ENCODE measurements around the gene PCDH1. TPM values are rescaled to one million over a fixed set of nuclear protein-coding genes. Genes with fewer than 3 reads are reported as not detected.
"Not testable (repeated sequence)": the region's sequence is repeated elsewhere in the genome, so short reads cannot be mapped to it uniquely, and the experiment has no call there.

The PCDH1 gene
- polyA plus RNA-seq, 3 donors, result 23.9 to 30.4 (median 24.8) TPM

- no peak for DNase-seq
Observed at GRCh38 chr5:141906517-141906916, 28.3 kb upstream of the PCDH1 start.

- no peak for DNase-seq
Observed at GRCh38 chr5:141904551-141904950, 26.3 kb upstream of the PCDH1 start.

GRCh38 chr5:141903261-141903660, 25.1 kb upstream of the PCDH1 start:
- DNase-seq, result no peak

- DNase-seq, result no peak
Observed at GRCh38 chr5:141902015-141902814, 24.0 kb upstream of the PCDH1 start.

GRCh38 chr5:141898448-141899049, 20.3 kb upstream of the PCDH1 start:
- DNase-seq, result no peak

- DNase-seq, result no peak
Observed at GRCh38 chr5:141897425-141897824, 19.2 kb upstream of the PCDH1 start.

- DNase-seq, result not testable (repeated sequence)
Observed at GRCh38 chr5:141890429-141890828, 12.2 kb upstream of the PCDH1 start.

GRCh38 chr5:141889282-141889871, 11.2 kb upstream of the PCDH1 start:
- no peak for DNase-seq

- no peak for DNase-seq
Observed at GRCh38 chr5:141883892-141884318, 5.7 kb upstream of the PCDH1 start.

GRCh38 chr5:141883184-141883891, 5.1 kb upstream of the PCDH1 start:
- peak; percentile 72 for DNase-seq

- no peak for DNase-seq
Observed at GRCh38 chr5:141882594-141883183, 4.5 kb upstream of the PCDH1 start.

- DNase-seq, result no peak
Observed at GRCh38 chr5:141881886-141882285, 3.7 kb upstream of the PCDH1 start.

GRCh38 chr5:141880961-141881801, 3.0 kb upstream of the PCDH1 start:
- DNase-seq, result no peak

- no peak for DNase-seq
Observed at GRCh38 chr5:141879941-141880738, 1.9 kb upstream of the PCDH1 start.

- no peak for DNase-seq
Observed at GRCh38 chr5:141879426-141879759, 1.2 kb upstream of the PCDH1 start.

GRCh38 chr5:141878711-141879425, 658 bp upstream of the PCDH1 start:
- peak; percentile 94 for DNase-seq

- DNase-seq, result no peak
Observed at GRCh38 chr5:141877356-141878185, 639 bp downstream of the PCDH1 start.

- no peak for DNase-seq
Observed at GRCh38 chr5:141876628-141877355, 1.4 kb downstream of the PCDH1 start.
